Activated CD8-positive, alpha-beta T cell treated with anti-CD3 and anti-CD28 coated beads, Interleukin-2, amount 10 ng/mL, durations not matched to agents 7 days and 5 days (primary cell): ENCODE results near the gene LUC7L. TPM values are rescaled to one million over a fixed set of nuclear protein-coding genes. Genes with fewer than 3 reads are reported as not detected.
"Not testable (repeated sequence)": the region's sequence is repeated elsewhere in the genome, so short reads cannot be mapped to it uniquely, and the experiment has no call there.

Experiments used
- ATAC-seq: fragments of 150-1000 bp; cut with Tn5 transposase; one replicate; pipeline ENCODE4 v1.10.0; 2021; ENCODE audit warnings: moderate library complexity
- CTCF ChIA-PET: fragments of 350-600 bp; sonication (Branson Sonifier 250); formaldehyde crosslinking; loops from one replicate; lab custom pipeline; 2021; ENCODE audit warnings: antibody characterized with exemption; lab: Charles Lee
- POLR2A ChIA-PET: fragments of 350-600 bp; sonication (Branson Sonifier 250); formaldehyde crosslinking; loops from one replicate; lab custom pipeline; 2021; ENCODE audit warnings: antibody characterized with exemption; lab: Charles Lee
- DNase-seq: peaks from one replicate; pipeline ENCODE4 v3.0.0-alpha.2; 2020
- H3K27ac Mint-ChIP-seq: one replicate; pipeline ENCODE4 v1.8.0; 2021; ENCODE audit warnings: mild to moderate bottlenecking, mixed read lengths
- H3K27me3 Mint-ChIP-seq: one replicate; pipeline ENCODE4 v1.8.0; 2021; ENCODE audit warnings: low read depth, mixed read lengths
- H3K36me3 Mint-ChIP-seq: one replicate; pipeline ENCODE4 v1.8.0; 2021; ENCODE audit warnings: low read depth, mixed read lengths
- H3K4me1 Mint-ChIP-seq: one replicate; pipeline ENCODE4 v1.8.0; 2021; ENCODE audit warnings: low read depth, mixed read lengths
- H3K4me3 Mint-ChIP-seq: one replicate; pipeline ENCODE4 v1.8.0; 2021; ENCODE audit warnings: mild to moderate bottlenecking, mixed read lengths
- H3K9me3 Mint-ChIP-seq: one replicate; pipeline ENCODE4 v1.8.0; 2022; ENCODE audit warnings: mixed read lengths; ENCODE audit not compliant: insufficient read depth
- total RNA-seq, 2 experiments: library from RNA; stranded (reverse); gene quantifications; one replicate each; pipeline ENCODE4 v1.2.3, GENCODE V29; 2021

Gene LUC7L
- total RNA-seq, 2 experiments from 2014 or later = 56.1 to 58.4 TPM

- H3K4me1 Mint-ChIP-seq, H3K27ac Mint-ChIP-seq, DNase-seq, H3K4me3 Mint-ChIP-seq, H3K27me3 Mint-ChIP-seq, POLR2A ChIA-PET, ATAC-seq, H3K9me3 Mint-ChIP-seq, CTCF ChIA-PET: not testable (repeated sequence)
- H3K36me3 Mint-ChIP-seq = peaks cover 49% of the 10 kb centered on the region
Observed at GRCh38 chr16:204046-204445, 25.2 kb downstream of the LUC7L start.

- Mint-ChIP-seq H3K4me1 (peaks cover 8% of the 10 kb centered on the region), H3K27ac (no peak overlapping the region), H3K36me3 (peaks cover 54% of the 10 kb centered on the region), H3K27me3 (no peaks in the 10 kb centered on the region), H3K4me3 (no peak overlapping the region), H3K9me3 (no peaks in the 10 kb centered on the region)
- ATAC-seq = no peak
- POLR2A ChIA-PET = no interaction called here
- DNase-seq = no peak
- CTCF ChIA-PET = no interaction called here
Observed at GRCh38 chr16:203246-203645, 26.0 kb downstream of the LUC7L start.

- POLR2A ChIA-PET = no interaction called here
- ATAC-seq (no peak), DNase-seq (no peak)
- peaks cover 48% of the 10 kb centered on the region for H3K36me3 Mint-ChIP-seq
- no peaks in the 10 kb centered on the region for H3K27me3 Mint-ChIP-seq
- no peaks in the 10 kb centered on the region for H3K4me1 Mint-ChIP-seq
- H3K9me3 Mint-ChIP-seq = no peaks in the 10 kb centered on the region
- H3K4me3 Mint-ChIP-seq = no peak overlapping the region
- no peak overlapping the region for H3K27ac Mint-ChIP-seq
- CTCF ChIA-PET = no interaction called here
Observed at GRCh38 chr16:200388-200787, 28.9 kb downstream of the LUC7L start.

- Mint-ChIP-seq H3K27ac (no peak overlapping the region), H3K9me3 (no peaks in the 10 kb centered on the region), H3K4me3 (no peak overlapping the region), H3K27me3 (no peaks in the 10 kb centered on the region), H3K36me3 (peaks cover 52% of the 10 kb centered on the region), H3K4me1 (no peaks in the 10 kb centered on the region)
- no peak for DNase-seq
- ChIA-PET POLR2A (no interaction called here), CTCF (interaction anchor here (1.5 kb wide), 1 partner anchor 77 kb away, joined by 5 read pairs; no protein-coding TSS in a partner anchor)
- no peak for ATAC-seq
Observed at GRCh38 chr16:194516-194915, 34.7 kb downstream of the LUC7L start.

GRCh38 chr16:193441-193840 is 35.8 kb downstream of the LUC7L start:
- ATAC-seq (no peak), DNase-seq (no peak)
- H3K9me3 Mint-ChIP-seq = no peaks in the 10 kb centered on the region
- peaks cover 53% of the 10 kb centered on the region for H3K36me3 Mint-ChIP-seq
- H3K27ac Mint-ChIP-seq = no peak overlapping the region
- no peak overlapping the region for H3K4me3 Mint-ChIP-seq
- H3K27me3 Mint-ChIP-seq = no peaks in the 10 kb centered on the region
- peaks cover 5% of the 10 kb centered on the region for H3K4me1 Mint-ChIP-seq
- ChIA-PET CTCF (no interaction called here), POLR2A (no interaction called here)

- DNase-seq (no peak), ATAC-seq (no peak)
- ChIA-PET POLR2A (no interaction called here), CTCF (no interaction called here)
- Mint-ChIP-seq H3K27me3 (no peaks in the 10 kb centered on the region), H3K36me3 (peaks cover 50% of the 10 kb centered on the region), H3K4me1 (peaks cover 6% of the 10 kb centered on the region), H3K4me3 (no peak overlapping the region), H3K9me3 (no peaks in the 10 kb centered on the region), H3K27ac (no peak overlapping the region)
Observed at GRCh38 chr16:192686-193085, 36.6 kb downstream of the LUC7L start.

GRCh38 chr16:191831-192230 is 37.4 kb downstream of the LUC7L start:
- POLR2A ChIA-PET = no interaction called here
- no peaks in the 10 kb centered on the region for H3K9me3 Mint-ChIP-seq
- H3K27ac Mint-ChIP-seq = no peak overlapping the region

GRCh38 chr16:189604-190186 is 39.6 kb downstream of the LUC7L start:
- H3K27me3 Mint-ChIP-seq = no peaks in the 10 kb centered on the region
- H3K4me1 Mint-ChIP-seq = peaks cover 6% of the 10 kb centered on the region
- POLR2A ChIA-PET = no interaction called here
- no peak for DNase-seq
- H3K9me3 Mint-ChIP-seq = no peaks in the 10 kb centered on the region
- peaks cover 46% of the 10 kb centered on the region for H3K36me3 Mint-ChIP-seq
- H3K4me3 Mint-ChIP-seq = no peak overlapping the region
- no peak for ATAC-seq
- CTCF ChIA-PET = interaction anchor here (0.6 to 3.0 kb wide), 3 partner anchors 28 to 124 kb away, joined by 3 to 13 read pairs (median 6); no protein-coding TSS in a partner anchor
- no peak overlapping the region for H3K27ac Mint-ChIP-seq

More at GRCh38 chr16:191831-192230, 37.4 kb downstream of the LUC7L start:
- Mint-ChIP-seq H3K4me3 (no peak overlapping the region), H3K36me3 (peaks cover 53% of the 10 kb centered on the region), H3K4me1 (peaks cover 6% of the 10 kb centered on the region), H3K27me3 (no peaks in the 10 kb centered on the region)
- ATAC-seq (no peak), DNase-seq (no peak)
- CTCF ChIA-PET = interaction anchor here (1.2 kb wide), 1 partner anchor 85 kb away, joined by 4 read pairs; no protein-coding TSS in a partner anchor

GRCh38 chr16:188674-189073 is 40.6 kb downstream of the LUC7L start:
- Mint-ChIP-seq H3K4me1 (peaks cover 6% of the 10 kb centered on the region), H3K36me3 (peaks cover 41% of the 10 kb centered on the region), H3K27me3 (no peaks in the 10 kb centered on the region), H3K4me3 (no peak overlapping the region), H3K9me3 (no peaks in the 10 kb centered on the region), H3K27ac (peak overlapping the region; percentile 39)
- DNase-seq (peak; percentile 52), ATAC-seq (peak; percentile 76)
- ChIA-PET POLR2A (interaction anchor here (0.7 kb wide), 1 partner anchor 78 kb away, joined by 3 read pairs; no protein-coding TSS in a partner anchor), CTCF (interaction anchor here (1.3 to 3.0 kb wide), 5 partner anchors 80 to 174 kb away, joined by 3 to 13 read pairs (median 5); no protein-coding TSS in a partner anchor)

GRCh38 chr16:187330-187729 is 41.9 kb downstream of the LUC7L start:
- Mint-ChIP-seq H3K27ac (no peak overlapping the region), H3K36me3 (peaks cover 38% of the 10 kb centered on the region), H3K27me3 (no peaks in the 10 kb centered on the region), H3K9me3 (no peaks in the 10 kb centered on the region), H3K4me1 (peaks cover 6% of the 10 kb centered on the region), H3K4me3 (no peak overlapping the region)
- ATAC-seq (no peak), DNase-seq (no peak)
- POLR2A ChIA-PET = no interaction called here
- CTCF ChIA-PET = interaction anchor here (1.3 to 3.0 kb wide), 3 partner anchors 81 to 131 kb away, joined by 3 to 13 read pairs (median 6); no protein-coding TSS in a partner anchor

- Mint-ChIP-seq H3K4me1 (peaks cover 8% of the 10 kb centered on the region), H3K36me3 (peaks cover 27% of the 10 kb centered on the region), H3K27ac (no peak overlapping the region), H3K4me3 (no peak overlapping the region), H3K9me3 (no peaks in the 10 kb centered on the region), H3K27me3 (no peaks in the 10 kb centered on the region)
- DNase-seq = no peak
- ChIA-PET POLR2A (no interaction called here), CTCF (no interaction called here)
- ATAC-seq = no peak
Observed at GRCh38 chr16:185691-186090, 43.6 kb downstream of the LUC7L start.

GRCh38 chr16:185213-185612 is 44.0 kb downstream of the LUC7L start:
- ChIA-PET POLR2A (no interaction called here), CTCF (no interaction called here)
- DNase-seq = no peak
- peaks cover 8% of the 10 kb centered on the region for H3K4me1 Mint-ChIP-seq
- ATAC-seq = no peak
- H3K4me3 Mint-ChIP-seq = no peak overlapping the region
- no peaks in the 10 kb centered on the region for H3K27me3 Mint-ChIP-seq
- no peaks in the 10 kb centered on the region for H3K9me3 Mint-ChIP-seq
- no peak overlapping the region for H3K27ac Mint-ChIP-seq
- H3K36me3 Mint-ChIP-seq = peaks cover 25% of the 10 kb centered on the region
